Kidney epithelial cell (primary cell): ENCODE data around the gene DTNA. TPM values are rescaled to one million over a fixed set of nuclear protein-coding genes. Genes with fewer than 3 reads are reported as not detected.

Source experiments
- DNase-seq: peaks from one replicate; pipeline ENCODE4 v3.0.0-alpha.2; 2010; ENCODE audit warnings: low read depth
- H3K27me3 ChIP-seq: 2 replicates; pipeline ENCODE4 v1.6.0; 2011; ENCODE audit warnings: low read length; ENCODE audit not compliant: control insufficient read depth, insufficient read depth
- H3K36me3 ChIP-seq: 2 replicates; pipeline ENCODE4 v1.5.1; 2011; ENCODE audit warnings: low read length; ENCODE audit not compliant: control insufficient read depth, insufficient read depth
- H3K4me3 ChIP-seq: 2 replicates; pipeline ENCODE4 v1.5.1; 2011; ENCODE audit warnings: low read depth, mild to moderate bottlenecking, control low read depth, low read length
- total RNA-seq: library from RNA; depleted of rRNA; stranded (reverse); fragments of >200 nt; gene quantifications from 2 replicates; pipeline ENCODE4 v1.2.3, GENCODE V29; 2015
- TF ChIP-seq, protein P1 (sequence below): IDR thresholded peaks from 2 replicates; pipeline ENCODE4 v1.5.1; 2011; ENCODE audit warnings: mild to moderate bottlenecking, moderate library complexity, low read length, control low read depth, inconsistent platforms; ENCODE audit not compliant: insufficient read depth, poor library complexity, severe bottlenecking

DTNA gene
- total RNA-seq, 1 donor from 2014 or later = 19.3 TPM

DNA sequence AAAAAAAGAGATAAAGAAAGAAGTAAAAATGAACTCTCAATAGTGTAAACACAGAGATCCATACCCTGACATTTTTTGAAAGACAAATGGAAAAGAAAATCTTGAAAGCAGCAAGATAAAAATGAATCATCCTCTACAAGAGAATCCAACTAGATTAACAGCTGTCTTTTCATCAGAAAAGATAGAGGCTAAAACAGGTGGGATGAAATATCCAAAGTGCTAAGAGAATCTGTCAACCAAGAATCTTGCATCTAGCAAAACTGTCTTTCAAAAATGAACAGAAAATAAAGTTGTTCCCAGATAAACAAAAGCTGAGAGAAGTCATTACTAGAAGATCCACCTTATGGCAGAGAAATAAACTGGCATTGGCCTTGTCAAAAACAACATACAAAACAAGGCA is 213.8 kb downstream of the DTNA start:
- H3K4me3 ChIP-seq = no peak overlapping the region
- H3K27me3 ChIP-seq = no peaks in the 10 kb centered on the region
- H3K36me3 ChIP-seq = no peaks in the 10 kb centered on the region
- TF ChIP-seq, protein P1, sequence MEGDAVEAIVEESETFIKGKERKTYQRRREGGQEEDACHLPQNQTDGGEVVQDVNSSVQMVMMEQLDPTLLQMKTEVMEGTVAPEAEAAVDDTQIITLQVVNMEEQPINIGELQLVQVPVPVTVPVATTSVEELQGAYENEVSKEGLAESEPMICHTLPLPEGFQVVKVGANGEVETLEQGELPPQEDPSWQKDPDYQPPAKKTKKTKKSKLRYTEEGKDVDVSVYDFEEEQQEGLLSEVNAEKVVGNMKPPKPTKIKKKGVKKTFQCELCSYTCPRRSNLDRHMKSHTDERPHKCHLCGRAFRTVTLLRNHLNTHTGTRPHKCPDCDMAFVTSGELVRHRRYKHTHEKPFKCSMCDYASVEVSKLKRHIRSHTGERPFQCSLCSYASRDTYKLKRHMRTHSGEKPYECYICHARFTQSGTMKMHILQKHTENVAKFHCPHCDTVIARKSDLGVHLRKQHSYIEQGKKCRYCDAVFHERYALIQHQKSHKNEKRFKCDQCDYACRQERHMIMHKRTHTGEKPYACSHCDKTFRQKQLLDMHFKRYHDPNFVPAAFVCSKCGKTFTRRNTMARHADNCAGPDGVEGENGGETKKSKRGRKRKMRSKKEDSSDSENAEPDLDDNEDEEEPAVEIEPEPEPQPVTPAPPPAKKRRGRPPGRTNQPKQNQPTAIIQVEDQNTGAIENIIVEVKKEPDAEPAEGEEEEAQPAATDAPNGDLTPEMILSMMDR = no peak
- no peak for DNase-seq

DNA sequence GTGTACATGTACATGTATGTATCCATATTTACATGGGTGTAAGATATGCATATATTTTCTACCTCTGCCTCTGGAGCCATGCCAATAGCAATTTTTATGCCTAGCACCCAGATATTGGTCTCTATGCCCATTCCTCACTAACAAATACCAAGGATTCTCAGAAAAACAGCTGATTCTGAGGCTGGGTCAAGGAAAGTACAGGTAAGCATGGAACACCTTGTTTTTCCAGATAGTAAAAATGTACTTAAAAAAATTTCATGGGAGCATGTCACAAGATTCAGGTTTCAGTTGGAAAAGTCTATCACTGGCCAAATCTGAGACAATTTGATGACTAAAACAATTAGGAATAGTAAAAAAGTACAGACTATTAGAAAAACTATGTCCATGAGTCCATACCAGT is 216.6 kb downstream of the DTNA start:
- no peak for DNase-seq
- TF ChIP-seq, protein P1 = no peak
- Histone ChIP-seq H3K27me3 (no peaks in the 10 kb centered on the region), H3K4me3 (no peak overlapping the region), H3K36me3 (no peaks in the 10 kb centered on the region)

DNA sequence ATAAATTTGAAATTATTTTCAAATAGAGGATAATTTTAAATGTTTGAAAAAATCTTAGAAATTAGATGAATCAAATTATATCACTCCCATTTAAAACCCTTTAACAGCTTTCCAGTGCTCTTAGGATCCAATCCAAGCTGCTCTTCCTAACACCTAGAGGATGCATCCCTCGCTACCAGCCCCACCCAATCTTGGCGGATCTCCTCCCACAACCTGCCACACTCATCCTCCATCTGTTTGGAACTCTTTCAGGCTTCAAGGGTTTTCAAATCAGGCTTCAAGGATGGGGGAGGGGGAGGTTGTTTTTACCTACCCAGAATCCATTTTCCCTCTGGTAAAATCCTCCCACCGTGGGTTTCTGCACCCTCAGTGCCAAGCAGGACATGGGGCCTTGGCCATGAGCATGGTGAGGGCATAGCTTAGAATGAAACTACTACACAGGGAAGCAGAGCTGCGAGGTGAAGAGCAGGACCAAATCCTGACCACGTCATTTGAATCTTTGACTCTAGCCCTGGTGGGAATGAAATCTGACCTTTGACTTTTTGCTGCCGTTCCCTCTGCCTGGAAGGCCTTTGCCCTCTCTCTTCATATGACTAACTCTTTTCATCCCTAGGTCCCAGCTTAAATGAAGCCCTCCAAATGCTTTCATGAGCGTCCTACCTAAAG is 218.1 kb downstream of the DTNA start:
- Histone ChIP-seq H3K4me3 (no peak overlapping the region), H3K36me3 (no peaks in the 10 kb centered on the region), H3K27me3 (no peaks in the 10 kb centered on the region)
- DNase-seq = no peak
- TF ChIP-seq, protein P1 = no peak

DNA sequence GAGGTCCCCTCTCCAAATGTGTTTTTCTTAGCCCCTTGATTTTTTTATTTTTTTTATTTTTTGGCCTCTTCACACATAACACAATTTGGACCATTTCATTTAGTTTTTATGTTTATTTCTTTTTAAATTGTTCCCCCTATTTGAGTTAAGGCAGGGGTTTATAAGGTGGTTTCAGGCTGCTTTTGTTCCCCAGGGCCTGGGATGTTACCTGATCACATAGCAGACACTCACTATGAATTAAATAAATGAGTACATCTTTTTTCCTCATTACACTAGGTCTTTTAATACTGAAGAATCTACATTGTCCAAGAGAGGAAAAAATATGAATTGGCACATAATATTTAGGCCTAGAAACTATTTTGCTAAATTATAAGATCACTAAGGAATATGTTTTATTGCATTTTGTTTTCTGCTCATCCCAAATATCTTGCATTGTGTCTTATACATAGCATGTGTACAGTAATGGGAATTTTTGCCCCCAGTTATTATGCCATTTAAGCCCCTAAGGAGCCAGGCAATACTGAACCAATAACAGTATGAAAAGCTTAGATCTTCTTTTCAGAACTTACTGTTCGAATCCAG is 218.7 kb downstream of the DTNA start:
- TF ChIP-seq, protein P1 = no peak
- DNase-seq = no peak
- Histone ChIP-seq H3K27me3 (no peaks in the 10 kb centered on the region), H3K36me3 (no peaks in the 10 kb centered on the region), H3K4me3 (no peak overlapping the region)

DNA sequence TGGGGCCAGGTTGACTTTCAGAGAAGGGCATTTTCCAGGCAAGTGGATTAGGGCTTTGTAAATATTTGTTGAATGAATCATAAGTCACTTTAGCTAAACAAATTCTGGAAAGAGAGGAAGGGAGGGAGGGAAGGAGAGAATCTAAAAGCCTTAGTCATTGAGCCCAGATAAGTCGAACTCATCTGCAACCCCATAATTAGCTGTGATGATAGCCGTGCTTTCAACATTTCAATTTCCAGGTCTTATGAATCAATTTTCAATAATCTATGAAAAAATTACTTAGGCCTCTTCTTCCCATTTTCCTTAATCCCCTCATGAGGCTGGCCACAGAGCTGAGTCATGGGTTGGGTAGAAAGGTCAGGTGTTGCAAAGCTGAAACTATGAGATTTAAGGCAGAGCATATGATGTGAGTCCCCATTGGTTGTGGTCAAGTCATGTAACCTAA is 219.3 kb downstream of the DTNA start:
- peak; percentile 29 for DNase-seq
- Histone ChIP-seq H3K36me3 (no peaks in the 10 kb centered on the region), H3K27me3 (no peaks in the 10 kb centered on the region), H3K4me3 (no peak overlapping the region)
- TF ChIP-seq, protein P1 = no peak

DNA sequence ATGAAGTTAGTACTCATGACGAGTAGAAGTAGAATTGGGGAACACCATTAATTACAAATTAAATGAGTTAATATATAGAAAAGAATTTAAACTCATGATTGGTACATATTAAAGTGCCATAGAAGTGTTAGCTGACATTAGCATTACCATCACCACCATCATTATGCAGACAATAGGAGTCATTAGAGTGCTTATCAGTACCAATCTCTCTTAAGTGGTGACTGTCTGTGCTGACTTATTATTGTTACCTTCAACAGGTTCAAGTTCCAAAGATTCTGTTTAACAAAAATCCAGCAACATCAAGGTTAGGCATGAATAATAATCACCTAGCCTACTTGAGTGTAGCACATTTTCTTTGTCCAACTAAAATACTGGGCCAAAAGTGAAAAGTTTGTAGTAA is 222.3 kb downstream of the DTNA start:
- no peaks in the 10 kb centered on the region for H3K27me3 ChIP-seq
- H3K4me3 ChIP-seq = no peak overlapping the region
- H3K36me3 ChIP-seq = no peaks in the 10 kb centered on the region
- DNase-seq = no peak
- TF ChIP-seq, protein P1 = no peak
